Upper lobe of left lung (tissue), 4 donors: ENCODE data around the gene COL23A1.

Experiments used
- EP300 ChIP-seq, 4 donors: sonication (generic); formaldehyde crosslinking; IDR thresholded peaks; one replicate each; pipeline ENCODE4 v1.5.1; 2017; ENCODE audit warnings: antibody characterized with exemption in 4 of 4, control low read depth in 2 of 4
- POLR2A ChIP-seq, 4 donors: fragments of 450-650 bp; IDR thresholded peaks; one replicate each; pipeline ENCODE4 v1.5.1; 2016 to 2017; ENCODE audit warnings: antibody characterized with exemption in 4 of 4, mild to moderate bottlenecking in 2 of 4
- POLR2AphosphoS5 ChIP-seq, 2 donors: sonication (generic); formaldehyde crosslinking; IDR thresholded peaks; one replicate each; pipeline ENCODE4 v1.5.1; 2017; ENCODE audit warnings: antibody characterized with exemption in 2 of 2
- TF ChIP-seq, protein P1 (sequence below), 6 experiments: fragments of 450-650 bp in 4 of 6; fragments of 200-600 bp in 2 of 6; sonication (generic) in 2 of 6; IDR thresholded peaks; one replicate each; pipeline ENCODE4 v1.5.1; 2016 to 2019; ENCODE audit warnings: antibody characterized with exemption in 6 of 6

DNA sequence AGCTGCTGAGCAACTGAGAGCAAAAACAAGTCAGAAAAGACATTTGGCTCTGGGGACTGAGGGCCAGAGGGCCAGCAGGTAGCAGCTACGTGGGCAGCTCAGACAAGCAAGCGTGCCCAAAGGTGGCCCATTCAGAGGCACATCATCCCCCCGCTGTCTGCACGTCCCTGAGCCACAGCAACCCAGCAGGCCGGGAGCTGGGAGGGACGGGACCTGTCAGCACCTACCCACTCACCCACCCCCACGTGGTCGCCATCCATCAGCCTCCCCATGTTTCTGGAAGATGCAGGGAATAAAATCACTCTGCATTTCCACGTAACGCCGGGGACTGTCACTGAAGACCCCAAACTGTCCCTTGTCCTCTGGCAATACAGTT lies 167.8 kb downstream of the COL23A1 start:
- TF ChIP-seq, protein P1, sequence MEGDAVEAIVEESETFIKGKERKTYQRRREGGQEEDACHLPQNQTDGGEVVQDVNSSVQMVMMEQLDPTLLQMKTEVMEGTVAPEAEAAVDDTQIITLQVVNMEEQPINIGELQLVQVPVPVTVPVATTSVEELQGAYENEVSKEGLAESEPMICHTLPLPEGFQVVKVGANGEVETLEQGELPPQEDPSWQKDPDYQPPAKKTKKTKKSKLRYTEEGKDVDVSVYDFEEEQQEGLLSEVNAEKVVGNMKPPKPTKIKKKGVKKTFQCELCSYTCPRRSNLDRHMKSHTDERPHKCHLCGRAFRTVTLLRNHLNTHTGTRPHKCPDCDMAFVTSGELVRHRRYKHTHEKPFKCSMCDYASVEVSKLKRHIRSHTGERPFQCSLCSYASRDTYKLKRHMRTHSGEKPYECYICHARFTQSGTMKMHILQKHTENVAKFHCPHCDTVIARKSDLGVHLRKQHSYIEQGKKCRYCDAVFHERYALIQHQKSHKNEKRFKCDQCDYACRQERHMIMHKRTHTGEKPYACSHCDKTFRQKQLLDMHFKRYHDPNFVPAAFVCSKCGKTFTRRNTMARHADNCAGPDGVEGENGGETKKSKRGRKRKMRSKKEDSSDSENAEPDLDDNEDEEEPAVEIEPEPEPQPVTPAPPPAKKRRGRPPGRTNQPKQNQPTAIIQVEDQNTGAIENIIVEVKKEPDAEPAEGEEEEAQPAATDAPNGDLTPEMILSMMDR (IDR thresholded peaks at IDR 0.05): no peak
- TF ChIP-seq POLR2AphosphoS5 (IDR thresholded peaks at IDR 0.05) (no peak), POLR2A (IDR thresholded peaks at IDR 0.05) (no peak), EP300 (IDR thresholded peaks at IDR 0.05) (no peak)
